Loucy (cell line): Measurements from ENCODE around the gene PHF21B.

Experiments used
- CTCF ChIP-seq: fragments of 200-600 bp; sonication (generic); conservative IDR thresholded peaks from 2 replicates; pipeline ENCODE4 v1.5.1; 2014; ENCODE audit warnings: mild to moderate bottlenecking, antibody characterized with exemption, low read length
- EZH2phosphoT487 ChIP-seq: fragments of 200-600 bp; IDR thresholded peaks from 2 replicates; pipeline ENCODE4 v1.6.1; 2018; ENCODE audit warnings: antibody characterized with exemption, mild to moderate bottlenecking, moderate library complexity, borderline replicate concordance

- TF ChIP-seq CTCF (no peak), EZH2phosphoT487 (no peak)
These were observed 23.3 kb upstream of the PHF21B start for GRCh38 chr22:45033136-45033535.
